GM19035 (cell line): ENCODE data around the gene MYO5B.

Experiments
- ATAC-seq: cut with Tn5 transposase; IDR thresholded peaks from one replicate; pipeline ENCODE4 v1.9.1; 2021; ENCODE audit not compliant: unreplicated experiment

Gene MYO5B

GRCh38 chr18:50075772-50076171 lies 119.2 kb downstream of the MYO5B start:
- ATAC-seq, result no peak

GRCh38 chr18:50074404-50074803 lies 120.5 kb downstream of the MYO5B start:
- ATAC-seq, result no peak

GRCh38 chr18:50073319-50073718 lies 121.6 kb downstream of the MYO5B start:
- ATAC-seq, result no peak

GRCh38 chr18:50072146-50072545 lies 122.8 kb downstream of the MYO5B start:
- no peak for ATAC-seq

- ATAC-seq, result no peak
These were observed 123.5 kb downstream of the MYO5B start for GRCh38 chr18:50071397-50071796.

- ATAC-seq, result no peak
These were observed 125.5 kb downstream of the MYO5B start for GRCh38 chr18:50069422-50069821.

- ATAC-seq, result no peak
These were observed 129.4 kb downstream of the MYO5B start for GRCh38 chr18:50065527-50065926.

GRCh38 chr18:50065039-50065438 lies 129.9 kb downstream of the MYO5B start:
- ATAC-seq, result no peak

GRCh38 chr18:50061876-50062517 lies 132.9 kb downstream of the MYO5B start:
- no peak for ATAC-seq

- ATAC-seq, result no peak
These were observed 134.1 kb downstream of the MYO5B start for GRCh38 chr18:50060822-50061221.

GRCh38 chr18:50058731-50059130 lies 136.2 kb downstream of the MYO5B start:
- no peak for ATAC-seq

GRCh38 chr18:50057009-50057408 lies 137.9 kb downstream of the MYO5B start:
- no peak for ATAC-seq

- ATAC-seq, result no peak
These were observed 138.8 kb downstream of the MYO5B start for GRCh38 chr18:50056185-50056584.

- no peak for ATAC-seq
These were observed 139.5 kb downstream of the MYO5B start for GRCh38 chr18:50055488-50055887.

- ATAC-seq, result no peak
These were observed 141.8 kb downstream of the MYO5B start for GRCh38 chr18:50053111-50053510.

GRCh38 chr18:50051288-50051687 lies 143.7 kb downstream of the MYO5B start:
- no peak for ATAC-seq

GRCh38 chr18:50045126-50045525 lies 149.8 kb downstream of the MYO5B start:
- no peak for ATAC-seq

GRCh38 chr18:50044402-50044801 lies 150.5 kb downstream of the MYO5B start:
- no peak for ATAC-seq

- ATAC-seq, result no peak
These were observed 152.3 kb downstream of the MYO5B start for GRCh38 chr18:50042611-50043010.

- ATAC-seq, result no peak
These were observed 155.2 kb downstream of the MYO5B start for GRCh38 chr18:50039746-50040145.

- no peak for ATAC-seq
These were observed 156.5 kb downstream of the MYO5B start for GRCh38 chr18:50038448-50038847.

GRCh38 chr18:50034029-50034428 lies 160.9 kb downstream of the MYO5B start:
- ATAC-seq, result no peak

GRCh38 chr18:50033004-50033403 lies 161.9 kb downstream of the MYO5B start:
- no peak for ATAC-seq
